ENCODE data around the gene MIOS.

- TF ChIP-seq CTCF (IDR thresholded peaks at IDR 0.05), result no peak
- TF ChIP-seq POLR2A (IDR thresholded peaks at IDR 0.05), result no peak
These were observed 1.3 kb downstream of the MIOS start for GRCh38 chr7:7567898-7568531.
